HepG2 (cell line): ENCODE data around the gene ACSS2. TPM values are rescaled to one million over a fixed set of nuclear protein-coding genes. Genes with fewer than 3 reads are reported as not detected.

Experiments
- AKAP8 ChIP-seq: sonication (generic); formaldehyde crosslinking; IDR thresholded peaks from 2 replicates; pipeline ENCODE4 v1.5.1; 2020; ENCODE audit warnings: mild to moderate bottlenecking, missing genetic modification reagents
- ETV5 ChIP-seq: IDR thresholded peaks from 2 replicates; pipeline ENCODE4 v1.6.1; 2018; ENCODE audit warnings: missing biosample characterization, missing genetic modification reagents, inconsistent platforms, borderline replicate concordance
- FOSL1 ChIP-seq: sonication (generic); formaldehyde crosslinking; IDR thresholded peaks from 2 replicates; pipeline ENCODE4 v1.9.0; 2021; ENCODE audit warnings: missing genetic modification reagents, borderline replicate concordance
- FOXO1 ChIP-seq: sonication (generic); formaldehyde crosslinking; IDR thresholded peaks from 2 replicates; pipeline ENCODE4 v1.4.0; 2020; ENCODE audit warnings: missing genetic modification reagents
- HDAC6 ChIP-seq: fragments of 200-600 bp; sonication (generic); IDR thresholded peaks from 2 replicates; pipeline ENCODE4 v1.7.0; 2017; ENCODE audit warnings: mild to moderate bottlenecking, antibody characterized with exemption, low read length, low read depth
- HIVEP1 ChIP-seq: sonication (generic); formaldehyde crosslinking; IDR thresholded peaks from 2 replicates; pipeline ENCODE4 v1.4.0; 2020; ENCODE audit warnings: mild to moderate bottlenecking, missing genetic modification reagents
- KDM5B ChIP-seq: sonication (generic); formaldehyde crosslinking; IDR thresholded peaks from 2 replicates; pipeline ENCODE4 v1.4.0; 2020; ENCODE audit warnings: missing genetic modification reagents, mild to moderate bottlenecking, borderline replicate concordance
- KMT2A ChIP-seq: sonication (generic); formaldehyde crosslinking; IDR thresholded peaks from 2 replicates; pipeline ENCODE4 v1.4.0; 2020; ENCODE audit warnings: missing genetic modification reagents
- SP4 ChIP-seq: sonication (generic); formaldehyde crosslinking; IDR thresholded peaks from 2 replicates; pipeline ENCODE4 v1.8.1; 2023; ENCODE audit warnings: mild to moderate bottlenecking, missing genetic modification reagents
- TSC22D2 ChIP-seq: sonication (generic); formaldehyde crosslinking; IDR thresholded peaks from 2 replicates; pipeline ENCODE4 v1.5.1; 2020; ENCODE audit warnings: missing genetic modification reagents, mild to moderate bottlenecking, borderline replicate concordance
- U2AF1 ChIP-seq: fragments of 200-400 bp; formaldehyde crosslinking; optimal IDR thresholded peaks from 2 replicates; pipeline ENCODE3; 2017; ENCODE audit warnings: mild to moderate bottlenecking, low read depth, low read length
- ZBTB10 ChIP-seq: sonication (generic); formaldehyde crosslinking; IDR thresholded peaks from 2 replicates; pipeline ENCODE4 v1.4.0; 2020; ENCODE audit warnings: missing genetic modification reagents, borderline replicate concordance
- ZFAT ChIP-seq: sonication (generic); formaldehyde crosslinking; conservative IDR thresholded peaks from 2 replicates; pipeline ENCODE4 v1.8.1; 2023; ENCODE audit warnings: missing genetic modification reagents, inconsistent platforms
- ZFP82 ChIP-seq: sonication (generic); formaldehyde crosslinking; IDR thresholded peaks from 2 replicates; pipeline ENCODE4 v1.5.1; 2020; ENCODE audit warnings: mild to moderate bottlenecking, missing genetic modification reagents, borderline replicate concordance
- ZNF136 ChIP-seq: sonication (generic); formaldehyde crosslinking; IDR thresholded peaks from 2 replicates; pipeline ENCODE4 v1.8.1; 2022; ENCODE audit warnings: low read depth, mild to moderate bottlenecking, moderate library complexity, missing genetic modification reagents
- ZNF33B ChIP-seq: sonication (generic); formaldehyde crosslinking; IDR thresholded peaks from 2 replicates; pipeline ENCODE4 v1.5.1; 2020; ENCODE audit warnings: mild to moderate bottlenecking, missing genetic modification reagents
- ZNF367 ChIP-seq: sonication (generic); formaldehyde crosslinking; IDR thresholded peaks from 2 replicates; pipeline ENCODE4 v1.4.0; 2020; ENCODE audit warnings: missing genetic modification reagents, borderline replicate concordance
- ZNF567 ChIP-seq: sonication (generic); formaldehyde crosslinking; IDR thresholded peaks from 2 replicates; pipeline ENCODE4 v1.8.1; 2023; ENCODE audit warnings: mild to moderate bottlenecking, missing genetic modification reagents, borderline replicate concordance
- ZNF7 ChIP-seq: IDR thresholded peaks from 2 replicates; pipeline ENCODE4 v1.6.1; 2016; ENCODE audit warnings: missing biosample characterization, missing genetic modification reagents
- polyA plus RNA-seq, 8 experiments: library from polyadenylated mRNA; depleted of rRNA in 3 of 8; stranded (reverse) in 7 of 8; unstranded in 1 of 8; fragments of >200 nt; fragmentation: Illumina TruSeq in 4 of 8; extraction: Trizol in 4 of 8; gene quantifications; 2 replicates each; pipeline versions ENCODE4 v1.2.1 to v1.2.3, GENCODE V29; 2011 to 2016; ENCODE audit warnings: low read depth in 4 of 8, missing spikeins in 1 of 8, mixed read lengths in 1 of 8; ENCODE audit not compliant: insufficient read depth in 1 of 8
- total RNA-seq, 5 experiments: library from RNA; depleted of rRNA; stranded (reverse); fragments of >200 nt; fragmentation: Illumina TruSeq; extraction: Trizol; gene quantifications; 2 replicates each; pipeline ENCODE4 v1.2.3, GENCODE V29; 2016; ENCODE audit warnings: low read depth in 1 of 5
- TF ChIP-seq, protein P1 (sequence below): sonication (generic); formaldehyde crosslinking; IDR thresholded peaks from 2 replicates; pipeline ENCODE4 v1.4.0; 2020; ENCODE audit warnings: mild to moderate bottlenecking, missing genetic modification reagents, borderline replicate concordance
- TF ChIP-seq, protein P2 (sequence below): sonication (generic); formaldehyde crosslinking; IDR thresholded peaks from 2 replicates; pipeline ENCODE4 v1.5.0; 2020; ENCODE audit warnings: missing genetic modification reagents, mild to moderate bottlenecking, borderline replicate concordance
- TF ChIP-seq, protein P3 (sequence below): sonication (generic); formaldehyde crosslinking; IDR thresholded peaks from 2 replicates; pipeline ENCODE4 v1.4.0; 2020; ENCODE audit warnings: mild to moderate bottlenecking, low read depth, missing genetic modification reagents

The ACSS2 gene
- total and polyA plus RNA-seq, 2 of the 13 experiments (the other 11 are each of a cell fraction or from before 2014, with no cell fraction given), result 72.8 to 89.7 TPM

DNA sequence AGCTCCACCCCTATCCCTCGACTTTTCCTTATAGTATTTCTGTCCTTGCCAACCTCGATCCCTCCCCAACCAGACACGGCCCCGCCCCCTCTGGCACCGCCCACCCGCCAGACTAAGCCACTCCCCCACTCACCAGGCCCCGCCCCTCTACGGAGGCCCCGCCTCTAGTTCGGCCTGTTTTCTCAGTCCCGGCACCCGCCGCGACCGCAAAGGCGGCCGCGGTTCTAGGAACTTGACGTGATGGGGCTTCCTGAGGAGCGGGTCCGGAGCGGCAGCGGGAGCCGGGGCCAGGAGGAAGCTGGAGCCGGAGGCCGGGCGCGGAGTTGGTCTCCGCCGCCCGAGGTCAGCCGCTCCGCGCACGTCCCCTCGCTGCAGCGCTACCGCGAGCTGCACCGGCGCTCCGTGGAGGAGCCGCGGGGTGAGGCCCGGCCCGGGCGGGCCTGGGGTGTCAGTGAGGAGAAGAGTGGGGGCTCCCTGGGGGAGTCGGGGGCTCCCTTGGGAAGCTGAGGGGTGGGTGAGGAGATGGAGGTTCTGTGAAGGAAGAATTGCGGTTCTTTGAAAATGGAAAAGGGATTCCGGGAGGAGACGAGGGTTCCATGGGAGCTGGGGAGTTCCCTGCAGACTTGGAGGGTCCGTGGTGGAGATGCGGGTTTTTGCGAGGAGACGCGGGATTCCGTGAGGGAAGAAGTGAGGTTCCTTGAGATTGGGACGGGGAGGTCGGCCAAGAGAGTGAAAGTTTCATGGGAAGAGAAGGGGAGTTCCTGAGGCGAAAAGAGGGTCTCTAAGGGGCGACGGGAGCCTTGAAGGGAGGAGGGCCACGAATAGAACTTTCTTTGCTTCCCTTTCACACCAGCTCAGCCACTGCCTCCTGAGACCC is at the start of gene ACSS2 (continued):
- TF ChIP-seq, protein P1, sequence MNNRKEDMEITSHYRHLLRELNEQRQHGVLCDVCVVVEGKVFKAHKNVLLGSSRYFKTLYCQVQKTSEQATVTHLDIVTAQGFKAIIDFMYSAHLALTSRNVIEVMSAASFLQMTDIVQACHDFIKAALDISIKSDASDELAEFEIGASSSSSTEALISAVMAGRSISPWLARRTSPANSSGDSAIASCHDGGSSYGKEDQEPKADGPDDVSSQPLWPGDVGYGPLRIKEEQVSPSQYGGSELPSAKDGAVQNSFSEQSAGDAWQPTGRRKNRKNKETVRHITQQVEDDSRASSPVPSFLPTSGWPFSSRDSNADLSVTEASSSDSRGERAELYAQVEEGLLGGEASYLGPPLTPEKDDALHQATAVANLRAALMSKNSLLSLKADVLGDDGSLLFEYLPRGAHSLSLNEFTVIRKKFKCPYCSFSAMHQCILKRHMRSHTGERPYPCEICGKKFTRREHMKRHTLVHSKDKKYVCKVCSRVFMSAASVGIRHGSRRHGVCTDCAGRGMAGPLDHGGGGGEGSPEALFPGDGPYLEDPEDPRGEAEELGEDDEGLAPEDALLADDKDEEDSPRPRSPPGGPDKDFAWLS (CRISPR knock-in tag), result no peak
- TF ChIP-seq ZFP82 (CRISPR knock-in tag) (peak; percentile 83; the same call in 1 of the 2 replicates), ZNF33B (peak; percentile 79; the same call in 1 of the 2 replicates), HIVEP1 (CRISPR knock-in tag) (no peak), ZBTB10 (CRISPR knock-in tag) (no peak; the same call in none of the 2 replicates), ZFAT (CRISPR knock-in tag) (no peak), FOXO1 (peak; percentile 51), TSC22D2 (CRISPR knock-in tag) (peak; percentile 56; the same call in 1 of the 2 replicates), U2AF1 (no peak), ZNF567 (CRISPR knock-in tag) (no peak), AKAP8 (CRISPR knock-in tag) (peak; percentile 42; the same call in 1 of the 2 replicates), KDM5B (peak; percentile 68), SP4 (CRISPR knock-in tag) (peak; percentile 80; the same call in 1 of the 2 replicates), HDAC6 (no peak), ZNF367 (no peak; the same call in 1 of the 2 replicates), FOSL1 (no peak), KMT2A (CRISPR knock-in tag) (no peak), ETV5 (CRISPR knock-in tag) (no peak), ZNF136 (CRISPR knock-in tag) (no peak), ZNF7 (CRISPR knock-in tag) (no peak)
- TF ChIP-seq, protein P2, sequence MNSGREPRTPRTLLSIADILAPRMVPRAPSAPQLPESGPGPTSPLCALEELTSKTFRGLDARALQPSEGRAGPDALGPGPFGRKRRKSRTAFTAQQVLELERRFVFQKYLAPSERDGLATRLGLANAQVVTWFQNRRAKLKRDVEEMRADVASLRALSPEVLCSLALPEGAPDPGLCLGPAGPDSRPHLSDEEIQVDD (CRISPR knock-in tag), result peak; percentile 84; the same call in 1 of the 2 replicates
- TF ChIP-seq, protein P3, sequence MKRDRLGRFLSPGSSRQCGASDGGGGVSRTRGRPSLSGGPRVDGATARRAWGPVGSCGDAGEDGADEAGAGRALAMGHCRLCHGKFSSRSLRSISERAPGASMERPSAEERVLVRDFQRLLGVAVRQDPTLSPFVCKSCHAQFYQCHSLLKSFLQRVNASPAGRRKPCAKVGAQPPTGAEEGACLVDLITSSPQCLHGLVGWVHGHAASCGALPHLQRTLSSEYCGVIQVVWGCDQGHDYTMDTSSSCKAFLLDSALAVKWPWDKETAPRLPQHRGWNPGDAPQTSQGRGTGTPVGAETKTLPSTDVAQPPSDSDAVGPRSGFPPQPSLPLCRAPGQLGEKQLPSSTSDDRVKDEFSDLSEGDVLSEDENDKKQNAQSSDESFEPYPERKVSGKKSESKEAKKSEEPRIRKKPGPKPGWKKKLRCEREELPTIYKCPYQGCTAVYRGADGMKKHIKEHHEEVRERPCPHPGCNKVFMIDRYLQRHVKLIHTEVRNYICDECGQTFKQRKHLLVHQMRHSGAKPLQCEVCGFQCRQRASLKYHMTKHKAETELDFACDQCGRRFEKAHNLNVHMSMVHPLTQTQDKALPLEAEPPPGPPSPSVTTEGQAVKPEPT (CRISPR knock-in tag), result no peak; the same call in 1 of the 2 replicates
